T-helper 1 cell (primary cell): ENCODE data around the gene RPS6KC1.
"Not testable (repeated sequence)": the region's sequence is repeated elsewhere in the genome, so short reads cannot be mapped to it uniquely, and the experiment has no call there.

ENCODE experiments used
- DNase-seq, 5 donors: peaks; one replicate each; pipeline ENCODE4 v3.0.0-alpha.2; 2012 to 2020
- total RNA-seq, 4 donors: gene quantifications; one replicate each; lab custom pipeline; 2026; lab: John Stamatoyannopoulos, UW

The RPS6KC1 gene, protein sequence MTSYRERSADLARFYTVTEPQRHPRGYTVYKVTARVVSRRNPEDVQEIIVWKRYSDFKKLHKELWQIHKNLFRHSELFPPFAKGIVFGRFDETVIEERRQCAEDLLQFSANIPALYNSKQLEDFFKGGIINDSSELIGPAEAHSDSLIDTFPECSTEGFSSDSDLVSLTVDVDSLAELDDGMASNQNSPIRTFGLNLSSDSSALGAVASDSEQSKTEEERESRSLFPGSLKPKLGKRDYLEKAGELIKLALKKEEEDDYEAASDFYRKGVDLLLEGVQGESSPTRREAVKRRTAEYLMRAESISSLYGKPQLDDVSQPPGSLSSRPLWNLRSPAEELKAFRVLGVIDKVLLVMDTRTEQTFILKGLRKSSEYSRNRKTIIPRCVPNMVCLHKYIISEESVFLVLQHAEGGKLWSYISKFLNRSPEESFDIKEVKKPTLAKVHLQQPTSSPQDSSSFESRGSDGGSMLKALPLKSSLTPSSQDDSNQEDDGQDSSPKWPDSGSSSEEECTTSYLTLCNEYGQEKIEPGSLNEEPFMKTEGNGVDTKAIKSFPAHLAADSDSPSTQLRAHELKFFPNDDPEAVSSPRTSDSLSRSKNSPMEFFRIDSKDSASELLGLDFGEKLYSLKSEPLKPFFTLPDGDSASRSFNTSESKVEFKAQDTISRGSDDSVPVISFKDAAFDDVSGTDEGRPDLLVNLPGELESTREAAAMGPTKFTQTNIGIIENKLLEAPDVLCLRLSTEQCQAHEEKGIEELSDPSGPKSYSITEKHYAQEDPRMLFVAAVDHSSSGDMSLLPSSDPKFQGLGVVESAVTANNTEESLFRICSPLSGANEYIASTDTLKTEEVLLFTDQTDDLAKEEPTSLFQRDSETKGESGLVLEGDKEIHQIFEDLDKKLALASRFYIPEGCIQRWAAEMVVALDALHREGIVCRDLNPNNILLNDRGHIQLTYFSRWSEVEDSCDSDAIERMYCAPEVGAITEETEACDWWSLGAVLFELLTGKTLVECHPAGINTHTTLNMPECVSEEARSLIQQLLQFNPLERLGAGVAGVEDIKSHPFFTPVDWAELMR
- 20.3 to 28.5 (median 25.7) reads per million in 4 donors for total RNA-seq

DNA sequence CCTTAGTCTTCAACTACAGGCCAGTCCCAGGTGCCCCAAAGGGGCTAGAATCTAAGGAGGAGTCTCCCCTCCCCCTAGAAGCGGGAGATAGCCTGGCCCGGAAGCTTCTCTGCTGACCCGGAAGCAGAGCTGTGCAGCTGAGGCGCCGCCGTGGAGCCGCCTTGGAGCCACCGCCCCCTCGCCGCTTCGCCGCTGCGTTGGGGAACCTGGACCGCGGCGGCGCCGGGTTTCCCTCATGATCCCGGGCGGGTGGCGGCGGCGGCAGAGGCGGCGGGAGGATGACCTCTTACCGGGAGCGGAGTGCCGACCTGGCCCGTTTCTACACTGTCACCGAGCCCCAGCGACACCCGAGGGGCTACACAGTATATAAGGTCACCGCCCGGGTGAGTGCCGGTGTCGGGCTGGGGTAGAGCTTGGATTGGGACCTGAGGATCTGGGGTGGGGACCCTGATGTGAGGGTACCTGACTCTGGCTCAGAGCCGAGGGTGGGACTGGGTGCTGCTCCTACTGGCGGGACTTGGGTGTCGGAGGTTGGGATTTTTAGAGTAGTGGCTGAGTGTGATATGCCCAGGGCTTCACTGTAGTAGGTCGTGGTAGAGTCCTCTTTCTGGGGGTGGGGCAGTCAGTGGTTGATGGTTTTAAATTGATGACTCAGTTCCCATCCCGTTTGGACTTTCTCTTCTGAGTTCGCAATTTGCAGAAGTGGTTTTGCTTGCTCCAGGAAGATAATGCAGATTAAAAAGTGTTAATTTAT lies at the start of gene RPS6KC1:
TSS of gene RPS6KC1 (plus strand) at position 115 of the 754 bp plus-strand sequence. CDS start at position 279, 164 bp downstream.
- peak; percentile 63 to 86 (median 75) for DNase-seq

DNA sequence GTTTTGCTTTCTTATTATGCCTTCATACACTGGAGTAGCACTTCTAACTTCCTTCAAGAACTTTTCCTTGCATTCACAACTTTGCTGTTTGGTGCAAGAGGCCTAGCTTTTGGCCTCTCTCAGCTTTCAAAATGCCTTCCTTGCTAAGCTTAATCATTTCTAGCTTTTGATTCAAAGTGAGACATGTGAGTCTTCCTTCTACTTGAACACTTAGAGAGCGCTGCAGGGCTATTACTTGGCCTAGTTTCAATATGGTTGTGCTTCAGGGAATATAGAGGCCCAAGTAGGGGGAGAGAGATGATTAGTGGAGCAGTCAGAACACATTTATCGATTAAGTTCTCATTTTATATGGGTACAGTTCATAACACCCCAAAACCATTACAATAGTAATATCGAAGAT lies 47.8 kb upstream of the RPS6KC1 start:
- peak in 1 of 5 donors; percentile 72 for DNase-seq

DNA sequence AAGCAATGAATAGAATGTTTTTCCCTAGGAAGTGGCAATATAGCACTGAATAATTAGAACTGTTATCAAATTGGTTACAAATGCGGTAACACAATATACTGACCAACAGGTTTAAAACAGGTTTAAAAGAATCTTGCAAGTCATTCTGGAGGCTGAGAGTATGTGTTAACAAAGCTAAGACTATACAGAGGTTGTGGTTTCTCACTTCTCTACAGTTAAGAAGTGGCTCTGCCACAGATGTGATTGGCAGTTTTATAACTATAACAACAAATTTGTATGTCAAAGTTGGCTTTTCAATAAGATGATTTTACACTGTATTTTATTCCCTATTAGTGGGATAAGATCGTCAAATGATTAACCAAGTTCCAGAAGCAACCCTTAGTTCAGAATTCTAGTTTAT lies 42.5 kb upstream of the RPS6KC1 start:
- DNase-seq, result peak in 1 of 5 donors; percentile 20

DNA sequence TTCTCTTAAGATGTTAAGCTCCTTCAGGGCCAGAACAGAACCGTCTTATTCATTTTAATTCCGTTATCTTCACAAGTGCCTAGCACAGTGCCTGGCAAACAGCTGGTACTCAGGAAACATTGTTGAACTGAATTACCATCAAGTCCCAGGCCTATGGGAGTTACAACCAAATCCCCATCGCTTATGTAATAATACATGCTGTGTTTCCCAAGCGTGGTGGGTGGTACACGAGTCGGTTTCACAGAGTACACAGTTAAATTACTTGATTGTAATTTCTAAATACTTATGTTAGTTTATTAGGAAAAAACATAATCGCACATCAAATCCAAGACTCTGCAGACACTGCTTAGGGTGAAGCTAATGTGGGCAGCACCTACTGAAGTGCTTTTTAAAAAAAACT lies 36.4 kb upstream of the RPS6KC1 start:
- no peak for DNase-seq

- peak; percentile 91 to 98 (median 92) for DNase-seq
Observed at GRCh38 chr1:213015099-213016050, 35.7 kb upstream of the RPS6KC1 start, which contains the start of gene ANGEL2. Gene ANGEL2, minus strand, starts transcription at chr1:213015867. Its CDS starts 196 bp downstream, at chr1:213015671.

DNA sequence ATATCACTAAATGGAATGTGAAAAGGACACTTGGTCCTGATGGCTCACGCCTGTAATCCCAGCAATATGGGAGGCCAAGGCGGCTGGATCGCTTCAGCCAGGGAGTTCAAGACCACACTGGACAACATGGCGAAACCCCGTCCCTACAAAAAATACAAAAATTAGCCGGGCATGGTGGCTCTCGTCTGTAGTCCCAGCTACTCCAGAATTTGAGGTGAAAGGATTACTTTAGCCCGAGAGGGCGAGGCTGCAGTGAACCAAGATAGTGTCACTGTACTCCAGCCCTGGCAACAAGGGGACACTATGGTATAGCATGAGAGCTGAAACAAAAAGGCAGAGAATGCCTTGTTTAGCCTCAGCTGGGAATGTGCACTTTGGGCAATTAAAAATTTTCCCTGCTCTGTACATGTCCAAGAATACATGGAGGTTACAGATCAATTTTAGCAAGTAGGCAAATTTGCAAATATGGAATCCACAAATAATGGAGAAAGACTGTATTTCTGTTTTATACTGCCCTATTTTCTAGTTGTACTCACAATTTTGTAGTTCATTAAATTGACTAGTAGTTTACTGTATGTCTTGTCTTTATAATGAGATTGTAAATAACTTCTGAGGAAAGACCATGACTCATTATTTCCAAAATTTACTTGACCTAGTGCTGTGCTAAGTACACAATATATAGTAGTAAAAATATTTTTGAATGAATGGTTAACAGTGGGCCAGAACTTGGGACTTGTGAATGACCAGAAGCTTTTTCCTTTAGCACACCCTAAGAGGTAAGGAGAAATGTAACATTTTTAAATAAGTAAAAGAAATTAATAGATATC lies 33.4 kb upstream of the RPS6KC1 start:
- DNase-seq, result no peak

DNA sequence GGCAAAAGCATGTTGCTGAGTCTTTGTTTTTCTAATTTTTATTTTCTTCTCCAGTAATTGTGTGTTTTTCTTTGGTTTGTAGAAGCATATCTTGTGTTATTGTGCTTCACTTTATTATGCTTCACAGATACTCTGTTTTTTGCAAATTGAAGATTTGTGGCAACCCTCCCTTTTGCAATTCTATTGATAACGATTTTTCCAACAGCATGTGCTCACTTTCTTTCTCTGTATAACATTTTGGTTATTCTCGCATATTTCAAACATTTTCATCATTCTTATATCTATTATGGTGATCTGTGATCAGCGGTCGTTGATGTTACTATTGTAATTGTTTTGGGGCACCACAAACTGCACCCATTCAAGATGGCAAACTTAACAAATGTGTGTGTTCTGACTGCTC lies 31.6 kb upstream of the RPS6KC1 start:
- no peak for DNase-seq

GRCh38 chr1:213020016-213020415 lies 31.0 kb upstream of the RPS6KC1 start:
- DNase-seq, result no peak

DNA sequence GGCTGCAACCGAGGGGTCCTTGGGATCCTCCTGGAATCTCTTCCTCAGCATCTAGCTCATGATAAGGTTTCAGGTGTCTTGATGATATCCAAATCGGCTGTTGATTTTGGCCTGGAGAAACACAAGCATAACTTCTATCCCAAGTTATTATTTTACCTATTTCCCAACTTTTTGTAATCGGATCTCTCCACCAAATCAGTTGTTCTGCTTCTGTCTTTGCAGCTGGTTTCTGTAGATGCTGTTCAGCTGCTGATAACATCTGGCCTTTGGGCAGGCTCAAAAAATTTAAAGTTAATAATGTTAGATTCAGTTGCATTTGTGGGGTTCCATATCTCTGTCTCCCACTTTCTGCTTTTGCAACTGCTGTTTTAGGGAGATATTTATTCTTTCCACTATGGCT lies 24.0 kb upstream of the RPS6KC1 start:
- DNase-seq, result not testable (repeated sequence)

- no peak for DNase-seq
Observed at GRCh38 chr1:213032651-213033050, 18.4 kb upstream of the RPS6KC1 start.

DNA sequence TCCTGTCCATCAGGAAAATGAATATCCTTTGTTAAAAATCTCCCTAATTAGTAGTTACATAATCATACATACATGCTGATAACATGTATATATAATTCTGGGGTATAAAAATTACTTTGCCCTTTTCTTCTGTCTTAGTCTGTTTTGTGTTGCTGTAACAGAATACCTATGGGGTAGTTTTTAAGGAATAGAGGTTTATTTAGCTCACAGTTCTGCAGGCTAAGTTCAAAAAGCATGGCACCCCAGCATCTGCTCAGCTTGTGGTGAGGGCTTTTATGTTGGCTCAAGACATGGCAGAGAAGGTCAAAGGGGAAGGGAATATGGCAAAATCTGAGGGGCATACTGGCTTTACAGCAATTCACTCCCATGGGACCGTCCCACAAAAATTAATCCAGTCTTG lies 16.3 kb upstream of the RPS6KC1 start:
- DNase-seq, result no peak

GRCh38 chr1:213035573-213035972 lies 15.5 kb upstream of the RPS6KC1 start:
- no peak for DNase-seq

DNA sequence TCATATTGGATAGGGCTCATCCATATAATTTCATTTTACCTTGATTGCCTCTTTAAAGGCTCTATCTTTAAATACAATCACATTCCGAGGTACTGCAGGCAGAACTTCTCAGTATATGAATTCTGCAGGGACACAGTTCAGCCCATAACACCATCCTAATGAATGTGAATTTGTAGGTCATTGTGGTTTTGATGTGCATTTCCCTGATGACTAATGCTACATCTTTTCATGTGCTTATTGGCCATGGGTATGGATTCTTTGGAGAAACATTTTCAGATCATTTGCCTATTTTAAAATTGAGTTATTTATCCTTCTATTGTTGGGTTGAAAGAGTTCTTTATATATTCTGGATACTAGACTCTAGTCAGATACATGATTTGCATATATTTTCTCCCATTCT lies 9.6 kb upstream of the RPS6KC1 start:
- no peak for DNase-seq

DNA sequence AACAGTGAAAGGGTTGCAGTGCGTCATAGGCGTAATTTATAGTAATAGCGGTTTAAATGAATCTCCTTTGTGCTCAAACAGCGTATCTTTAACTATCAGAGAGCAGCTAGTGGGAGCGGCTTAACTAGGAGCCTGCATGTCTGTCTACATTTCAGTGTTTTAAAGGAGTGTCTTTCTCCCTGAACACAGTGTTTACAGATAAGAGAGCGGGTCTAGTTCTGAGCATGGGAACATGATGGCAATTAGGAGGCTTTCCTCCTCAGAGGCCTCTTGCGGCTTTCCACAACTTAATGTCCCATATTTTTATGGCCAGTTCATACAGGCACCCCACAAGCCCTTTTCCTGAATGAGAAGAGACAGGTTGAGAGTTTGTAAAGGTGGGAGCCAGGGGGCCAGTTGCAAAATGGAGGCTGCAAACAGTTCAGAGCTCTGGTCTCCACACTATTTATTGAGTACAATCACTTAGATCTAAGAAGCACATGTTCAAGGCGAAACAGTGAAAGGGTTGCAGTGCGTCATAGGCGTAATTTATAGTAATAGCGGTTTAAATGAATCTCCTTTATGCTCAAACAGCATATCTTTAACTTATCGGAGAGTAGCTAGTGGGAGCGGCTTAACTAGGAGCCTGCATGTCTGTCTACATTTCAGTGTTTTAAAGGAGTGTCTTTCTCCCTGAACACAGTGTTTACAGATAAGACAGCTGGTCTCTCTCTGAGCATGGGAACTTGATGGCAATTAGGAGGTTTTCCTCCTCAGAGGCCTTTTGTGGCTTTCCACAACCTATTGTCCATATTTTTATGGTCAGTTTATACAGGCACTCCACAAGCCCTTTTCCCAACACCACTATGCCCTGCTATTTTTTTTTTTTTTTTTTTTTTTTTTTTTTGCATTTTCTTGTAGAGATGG lies 5.5 kb upstream of the RPS6KC1 start:
- not testable (repeated sequence) for DNase-seq

- DNase-seq, result no peak
Observed at GRCh38 chr1:213049232-213049631, 1.8 kb upstream of the RPS6KC1 start.

GRCh38 chr1:213050745-213051126 lies 305 bp upstream of the RPS6KC1 start:
- no peak for DNase-seq

DNA sequence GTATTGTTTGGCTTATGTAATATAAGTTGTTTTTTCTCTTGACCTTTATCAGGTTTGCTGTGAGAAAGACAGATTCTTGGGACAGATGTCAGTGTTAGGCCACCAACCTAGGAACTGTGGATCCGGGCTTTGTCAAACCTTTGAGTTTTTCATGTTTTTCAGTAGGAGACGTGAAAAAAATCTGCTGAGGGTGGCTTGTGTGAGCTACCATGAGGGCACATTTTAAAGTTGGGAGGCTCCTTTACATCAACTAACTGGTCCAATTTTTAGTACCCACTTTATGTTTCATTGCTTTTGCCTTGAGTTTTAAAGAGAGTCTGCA lies 801 bp downstream of the RPS6KC1 start:
- no peak for DNase-seq

GRCh38 chr1:213053455-213053854 lies 2.4 kb downstream of the RPS6KC1 start:
- DNase-seq, result no peak

GRCh38 chr1:213054142-213054541 lies 3.1 kb downstream of the RPS6KC1 start:
- no peak for DNase-seq
